ENCODE measurements around the gene TMEM120A. TPM values are rescaled to one million over a fixed set of nuclear protein-coding genes. Genes with fewer than 3 reads are reported as not detected.

The TMEM120A gene
- total RNA-seq, 6 experiments from 2014 or later, result 20.8 to 104 (median 53.1) TPM

- peaks cover 0 to 3% (median 0%) of the 10 kb centered on the region in 4 donors for H3K36me3 ChIP-seq
- no peak overlapping the region for H3K4me3 ChIP-seq
- H3K27me3 ChIP-seq, result no peaks in the 10 kb centered on the region
- H3K27ac ChIP-seq, result no peak overlapping the region
- DNase-seq, result no peak
- intact Hi-C loops (cut with DNase I), result no loop called here
- TF ChIP-seq CTCF (IDR thresholded peaks at IDR 0.05) (no peak), POLR2A (IDR thresholded peaks at IDR 0.05) (no peak)
- WGBS (ENCODE audit: insufficient coverage, low coverage, low lambda C conversion rate, missing lambda C conversion rate), result 89% methylated on average over 2 of the region's 4 CpGs
- ATAC-seq, result no peak
- peaks cover 0 to 19% (median 5%) of the 10 kb centered on the region in 4 donors for H3K4me1 ChIP-seq
- no peaks in the 10 kb centered on the region for H3K9me3 ChIP-seq
These were observed 2.1 kb upstream of the TMEM120A start for GRCh38 chr7:75996476-75996875.

GRCh38 chr7:75995996-75996395 is 1.6 kb upstream of the TMEM120A start:
- no peak for DNase-seq
- no peak for TF ChIP-seq POLR2A (IDR thresholded peaks at IDR 0.05)
- TF ChIP-seq CTCF (IDR thresholded peaks at IDR 0.05), result no peak
- peak overlapping the region in 1 of 3 donors; percentile 99 for H3K27ac ChIP-seq
- H3K9me3 ChIP-seq, result no peaks in the 10 kb centered on the region
- no peak overlapping the region for H3K4me3 ChIP-seq
- intact Hi-C loops (cut with DNase I), result no loop called here
- H3K4me1 ChIP-seq, result peaks cover 0 to 19% (median 5%) of the 10 kb centered on the region in 4 donors
- ATAC-seq, result no peak
- WGBS (ENCODE audit: insufficient coverage, low coverage, low lambda C conversion rate, missing lambda C conversion rate), result no CpG with 5 or more reads among the region's 5 CpGs
- peaks cover 0 to 3% (median 0%) of the 10 kb centered on the region in 4 donors for H3K36me3 ChIP-seq
- no peaks in the 10 kb centered on the region for H3K27me3 ChIP-seq

- Histone ChIP-seq H3K36me3 (peaks cover 0 to 3% (median 0%) of the 10 kb centered on the region in 4 donors), H3K27ac (peak overlapping the region; percentile 26 to 99 (median 97)), H3K4me1 (peaks cover 0 to 24% (median 6%) of the 10 kb centered on the region in 4 donors), H3K4me3 (peak overlapping the region; percentile 63 to 88 (median 81)), H3K9me3 (no peaks in the 10 kb centered on the region), H3K27me3 (no peaks in the 10 kb centered on the region)
- no peak for DNase-seq
- TF ChIP-seq POLR2A (IDR thresholded peaks at IDR 0.05) (no peak), CTCF (IDR thresholded peaks at IDR 0.05) (no peak)
- WGBS (ENCODE audit: insufficient coverage, low coverage, low lambda C conversion rate, missing lambda C conversion rate), result 57% methylated on average over 8 of the region's 11 CpGs
- peak in 1 of 4 donors; percentile 0 for ATAC-seq
- intact Hi-C loops (cut with DNase I), result no loop called here
These were observed 667 bp upstream of the TMEM120A start for GRCh38 chr7:75995052-75995471.

- Histone ChIP-seq H3K9me3 (no peaks in the 10 kb centered on the region), H3K36me3 (peaks cover 0 to 3% (median 0%) of the 10 kb centered on the region in 4 donors), H3K4me1 (peaks cover 0 to 33% (median 8%) of the 10 kb centered on the region in 4 donors), H3K27ac (peak overlapping the region; percentile 84 to 99 (median 97)), H3K27me3 (no peaks in the 10 kb centered on the region), H3K4me3 (peak overlapping the region; percentile 63 to 88 (median 81))
- ATAC-seq (peak; percentile 44 to 71 (median 62)), DNase-seq (peak; percentile 72 to 94 (median 92))
- intact Hi-C loops (cut with DNase I), result no loop called here
- 2% methylated on average over 11 of the region's 40 CpGs for WGBS (ENCODE audit: insufficient coverage, low coverage, low lambda C conversion rate, missing lambda C conversion rate)
- TF ChIP-seq POLR2A (IDR thresholded peaks at IDR 0.05), result peak; percentile 24
- TF ChIP-seq CTCF (IDR thresholded peaks at IDR 0.05), result no peak
These were observed 557 bp downstream of the TMEM120A start for GRCh38 chr7:75993689-75994387.
